ENCODE results near the gene ALMS1. TPM values are rescaled to one million over a fixed set of nuclear protein-coding genes. Genes with fewer than 3 reads are reported as not detected.

ALMS1 gene
- total RNA-seq, 1 experiment from 2014 or later: 84.7 TPM

DNA sequence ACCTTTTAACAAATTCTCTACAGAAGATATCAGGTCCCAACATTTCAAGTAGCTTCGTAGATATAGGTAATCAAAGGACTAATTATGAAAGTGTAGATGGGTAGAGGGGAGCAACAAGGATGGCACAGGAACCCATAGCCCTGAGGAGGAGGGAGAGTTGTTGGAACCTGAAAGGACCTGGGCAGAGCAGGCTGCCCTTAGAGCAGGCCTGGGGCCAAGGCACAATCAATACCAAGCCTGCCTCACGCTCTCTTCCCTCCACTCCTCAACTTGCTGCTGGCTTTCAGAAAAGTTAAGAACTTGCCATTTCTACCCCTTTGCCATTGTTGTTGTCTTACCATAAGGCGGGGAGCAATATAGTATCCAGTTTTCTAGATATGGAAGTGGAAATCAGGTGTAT, 266.7 kb downstream of the ALMS1 start:
- H3K4me1 ChIP-seq (ENCODE audit: low read length): 0 out of 2 replicates have a peak, but pooled peaks cover 2% of the 10 kb centered on the region
- H3K4me3 ChIP-seq (ENCODE audit: low read length): no peak overlapping the region
- H3K9me3 ChIP-seq (ENCODE audit: low read length): no peaks in the 10 kb centered on the region
- no peaks in the 10 kb centered on the region for H3K36me3 ChIP-seq (ENCODE audit: insufficient read depth, low read length)
- no peaks in the 10 kb centered on the region for H3K79me2 ChIP-seq (ENCODE audit: low read length)
- H3K27me3 ChIP-seq (ENCODE audit: low read length): no peaks in the 10 kb centered on the region
- H3K4me2 ChIP-seq (ENCODE audit: low read depth, low read length, poor library complexity, severe bottlenecking): no peak overlapping the region
- H3K9ac ChIP-seq (ENCODE audit: low read length): no peak overlapping the region
- no peaks in the 10 kb centered on the region for H4K20me1 ChIP-seq (ENCODE audit: insufficient read depth, low read depth, low read length)
- no peak overlapping the region for H3K27ac ChIP-seq (ENCODE audit: low read length)
- peak; percentile 29 for DNase-seq
- no peaks in the 10 kb centered on the region for H3K9me2 ChIP-seq (replicated peaks; ENCODE audit: insufficient read depth, low read length)
- no peak overlapping the region for H2AFZ ChIP-seq (ENCODE audit: low read length)

GRCh38 chr2:73654175-73654574, 268.5 kb downstream of the ALMS1 start:
- DNase-seq: peak; percentile 36
- no peak overlapping the region for H3K4me2 ChIP-seq (ENCODE audit: low read depth, low read length, poor library complexity, severe bottlenecking)
- peaks cover under 1% of the 10 kb centered on the region; the same call in 1 of the 2 replicates for H3K9me3 ChIP-seq (ENCODE audit: low read length)
- no peak overlapping the region for H3K27ac ChIP-seq (ENCODE audit: low read length)
- no peaks in the 10 kb centered on the region for H4K20me1 ChIP-seq (ENCODE audit: insufficient read depth, low read depth, low read length)
- no peaks in the 10 kb centered on the region for H3K27me3 ChIP-seq (ENCODE audit: low read length)
- H3K9me2 ChIP-seq (replicated peaks; ENCODE audit: insufficient read depth, low read length): no peaks in the 10 kb centered on the region
- H3K9ac ChIP-seq (ENCODE audit: low read length): no peak overlapping the region
- H3K36me3 ChIP-seq (ENCODE audit: insufficient read depth, low read length): no peaks in the 10 kb centered on the region
- 0 out of 2 replicates have a peak, but pooled peaks cover 2% of the 10 kb centered on the region for H3K4me1 ChIP-seq (ENCODE audit: low read length)
- no peaks in the 10 kb centered on the region for H3K79me2 ChIP-seq (ENCODE audit: low read length)
- H2AFZ ChIP-seq (ENCODE audit: low read length): no peak overlapping the region
- no peak overlapping the region for H3K4me3 ChIP-seq (ENCODE audit: low read length)

Other genes with a start within 250 kb of the ALMS1 start
- gene NOTO, start 183.3 kb upstream of the ALMS1 start, total RNA-seq (2014; rRNA removed; shearing (Covaris generic); ENCODE audit: low replicate concordance): not detected in 2 replicates
- gene SMYD5, start 171.6 kb upstream of the ALMS1 start, total RNA-seq (2014; rRNA removed; shearing (Covaris generic); ENCODE audit: low replicate concordance): 35.6 and 48.1 TPM in 2 replicates
- 35.4 and 45.3 TPM in 2 replicates for gene PRADC1, start 152.6 kb upstream of the ALMS1 start, total RNA-seq (2014; rRNA removed; shearing (Covaris generic); ENCODE audit: low replicate concordance)
- 482 and 608 TPM in 2 replicates for gene CCT7, start 151.5 kb upstream of the ALMS1 start, total RNA-seq (2014; rRNA removed; shearing (Covaris generic); ENCODE audit: low replicate concordance)
- 44.9 and 55.6 TPM in 2 replicates for gene FBXO41, start 101.4 kb upstream of the ALMS1 start, total RNA-seq (2014; rRNA removed; shearing (Covaris generic); ENCODE audit: low replicate concordance)
- gene EGR4, start 92.3 kb upstream of the ALMS1 start, total RNA-seq (2014; rRNA removed; shearing (Covaris generic); ENCODE audit: low replicate concordance): 0.14 and 0.75 TPM in 2 replicates